Fibroblast of upper back skin (primary cell): ENCODE measurements around the gene PLBD2.
"Not testable (repeated sequence)": the region's sequence is repeated elsewhere in the genome, so short reads cannot be mapped to it uniquely, and the experiment has no call there.

Experiments used
- DNase-seq: peaks from one replicate; pipeline ENCODE4 v3.0.0-alpha.2; 2013

PLBD2 gene

GRCh38 chr12:113334786-113335539, 23.4 kb upstream of the PLBD2 start, which contains the start of gene SLC8B1:
Gene SLC8B1, minus strand, starts transcription at chr12:113335109. Its CDS starts 2,231 bp downstream, at chr12:113332878.
- peak; percentile 70 for DNase-seq

- DNase-seq = no peak
Measured at GRCh38 chr12:113339540-113339939, 18.8 kb upstream of the PLBD2 start.

- DNase-seq = no peak
Measured at GRCh38 chr12:113340061-113340460, 18.3 kb upstream of the PLBD2 start.

GRCh38 chr12:113341535-113341934, 16.9 kb upstream of the PLBD2 start:
- no peak for DNase-seq

GRCh38 chr12:113345318-113345717, 13.1 kb upstream of the PLBD2 start:
- no peak for DNase-seq

GRCh38 chr12:113346353-113346752, 12.0 kb upstream of the PLBD2 start:
- DNase-seq = no peak

GRCh38 chr12:113347107-113347506, 11.3 kb upstream of the PLBD2 start:
- no peak for DNase-seq

GRCh38 chr12:113347892-113348291, 10.5 kb upstream of the PLBD2 start:
- no peak for DNase-seq

GRCh38 chr12:113348849-113349536, 9.4 kb upstream of the PLBD2 start:
- no peak for DNase-seq

GRCh38 chr12:113351089-113351488, 7.3 kb upstream of the PLBD2 start:
- no peak for DNase-seq

- DNase-seq = not testable (repeated sequence)
Measured at GRCh38 chr12:113354192-113354591, 4.2 kb upstream of the PLBD2 start.

GRCh38 chr12:113359133-113359938, 949 bp downstream of the PLBD2 start:
- DNase-seq = peak; percentile 32

- no peak for DNase-seq
Measured at GRCh38 chr12:113359939-113360748, 1.8 kb downstream of the PLBD2 start.

- no peak for DNase-seq
Measured at GRCh38 chr12:113361574-113362370, 3.4 kb downstream of the PLBD2 start.

GRCh38 chr12:113364698-113365097, 6.3 kb downstream of the PLBD2 start:
- no peak for DNase-seq

- DNase-seq = no peak
Measured at GRCh38 chr12:113365639-113366395, 7.4 kb downstream of the PLBD2 start.

- no peak for DNase-seq
Measured at GRCh38 chr12:113366827-113367226, 8.4 kb downstream of the PLBD2 start.

- no peak for DNase-seq
Measured at GRCh38 chr12:113368331-113368730, 9.9 kb downstream of the PLBD2 start.

GRCh38 chr12:113369391-113369985, 11.1 kb downstream of the PLBD2 start:
- DNase-seq = no peak

GRCh38 chr12:113370923-113371682, 12.7 kb downstream of the PLBD2 start:
- no peak for DNase-seq
